ENCODE results near the gene SYT14.

DNA sequence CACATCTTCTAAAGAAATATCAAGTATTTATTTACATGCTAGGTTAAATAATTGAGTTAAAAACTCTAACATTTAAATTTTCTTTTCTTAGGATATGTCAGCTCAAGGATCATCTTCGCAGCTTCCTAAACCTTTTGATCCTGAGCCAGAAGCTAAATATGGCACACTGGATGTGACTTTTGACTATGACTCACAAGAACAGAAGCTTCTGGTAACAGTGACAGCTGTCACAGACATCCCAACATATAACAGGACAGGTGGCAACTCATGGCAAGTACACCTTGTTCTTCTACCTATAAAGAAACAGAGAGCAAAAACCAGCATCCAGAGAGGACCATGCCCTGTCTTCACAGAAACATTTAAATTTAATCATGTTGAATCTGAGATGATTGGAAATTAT is 161.9 kb downstream of the SYT14 start:
- TF ChIP-seq, protein P1, sequence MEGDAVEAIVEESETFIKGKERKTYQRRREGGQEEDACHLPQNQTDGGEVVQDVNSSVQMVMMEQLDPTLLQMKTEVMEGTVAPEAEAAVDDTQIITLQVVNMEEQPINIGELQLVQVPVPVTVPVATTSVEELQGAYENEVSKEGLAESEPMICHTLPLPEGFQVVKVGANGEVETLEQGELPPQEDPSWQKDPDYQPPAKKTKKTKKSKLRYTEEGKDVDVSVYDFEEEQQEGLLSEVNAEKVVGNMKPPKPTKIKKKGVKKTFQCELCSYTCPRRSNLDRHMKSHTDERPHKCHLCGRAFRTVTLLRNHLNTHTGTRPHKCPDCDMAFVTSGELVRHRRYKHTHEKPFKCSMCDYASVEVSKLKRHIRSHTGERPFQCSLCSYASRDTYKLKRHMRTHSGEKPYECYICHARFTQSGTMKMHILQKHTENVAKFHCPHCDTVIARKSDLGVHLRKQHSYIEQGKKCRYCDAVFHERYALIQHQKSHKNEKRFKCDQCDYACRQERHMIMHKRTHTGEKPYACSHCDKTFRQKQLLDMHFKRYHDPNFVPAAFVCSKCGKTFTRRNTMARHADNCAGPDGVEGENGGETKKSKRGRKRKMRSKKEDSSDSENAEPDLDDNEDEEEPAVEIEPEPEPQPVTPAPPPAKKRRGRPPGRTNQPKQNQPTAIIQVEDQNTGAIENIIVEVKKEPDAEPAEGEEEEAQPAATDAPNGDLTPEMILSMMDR (IDR thresholded peaks at IDR 0.05; ENCODE audit: insufficient read depth, low read length, poor library complexity, severe bottlenecking): no peak
- TF ChIP-seq EZH2phosphoT487 (conservative IDR thresholded peaks at IDR 0.05; ENCODE audit: low read length): no peak
